GM03348 (cell line): ENCODE measurements around the gene CYP39A1.

ENCODE experiments used
- DNase-seq: peaks from one replicate; pipeline ENCODE4 v3.0.0; 2012; ENCODE audit warnings: low spot score

CYP39A1 gene, protein sequence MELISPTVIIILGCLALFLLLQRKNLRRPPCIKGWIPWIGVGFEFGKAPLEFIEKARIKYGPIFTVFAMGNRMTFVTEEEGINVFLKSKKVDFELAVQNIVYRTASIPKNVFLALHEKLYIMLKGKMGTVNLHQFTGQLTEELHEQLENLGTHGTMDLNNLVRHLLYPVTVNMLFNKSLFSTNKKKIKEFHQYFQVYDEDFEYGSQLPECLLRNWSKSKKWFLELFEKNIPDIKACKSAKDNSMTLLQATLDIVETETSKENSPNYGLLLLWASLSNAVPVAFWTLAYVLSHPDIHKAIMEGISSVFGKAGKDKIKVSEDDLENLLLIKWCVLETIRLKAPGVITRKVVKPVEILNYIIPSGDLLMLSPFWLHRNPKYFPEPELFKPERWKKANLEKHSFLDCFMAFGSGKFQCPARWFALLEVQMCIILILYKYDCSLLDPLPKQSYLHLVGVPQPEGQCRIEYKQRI

DNA sequence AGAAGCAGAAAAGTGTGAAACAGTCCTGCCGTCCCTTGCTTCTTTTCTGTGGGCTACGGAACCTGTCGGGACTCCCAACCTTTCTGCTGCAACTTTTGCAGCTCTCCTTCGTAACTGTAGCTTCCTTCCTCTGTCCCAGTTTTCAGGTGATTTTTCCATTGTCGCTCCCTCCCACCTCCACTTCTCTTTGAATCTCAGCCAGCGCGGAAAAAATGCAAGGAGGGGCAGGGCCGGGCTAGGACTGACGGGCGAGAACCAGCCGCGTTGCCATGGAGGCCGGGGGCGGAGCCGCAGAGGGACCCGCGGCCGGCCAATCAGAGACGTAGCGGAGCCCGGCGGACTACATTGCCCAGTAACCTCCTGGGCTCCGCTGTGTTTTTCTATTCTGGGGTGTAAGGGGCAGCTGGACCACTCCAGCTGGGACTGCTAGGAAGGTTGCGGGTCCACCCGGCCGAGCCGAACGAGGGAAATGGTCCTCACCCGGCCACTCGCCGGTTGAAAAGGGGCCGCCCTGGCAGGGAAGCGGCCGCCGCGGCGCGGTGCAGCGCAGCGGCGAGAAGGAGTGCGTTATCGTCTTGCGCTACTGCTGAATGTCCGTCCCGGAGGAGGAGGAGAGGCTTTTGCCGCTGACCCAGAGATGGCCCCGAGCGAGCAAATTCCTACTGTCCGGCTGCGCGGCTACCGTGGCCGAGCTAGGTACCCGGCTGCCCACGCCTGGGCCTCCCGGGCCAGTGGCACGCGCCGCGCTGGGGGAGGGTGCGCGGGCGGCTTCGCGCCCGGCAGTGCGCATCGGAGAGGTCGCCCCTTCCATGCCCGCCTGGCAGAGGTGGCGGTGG is at the start of gene CYP39A1, which contains the start of gene SLC25A27:
CYP39A1 (minus strand) TSS at position 216 of the 836 bp plus-strand sequence. CDS start 236 bp downstream, outside the sequence.
SLC25A27 (plus strand) TSS at position 373 of the 836 bp plus-strand sequence; CDS start at position 591, 218 bp downstream.
- DNase-seq, result peak; percentile 98

GRCh38 chr6:46699970-46700369 is 47.4 kb upstream of the CYP39A1 start:
- no peak for DNase-seq

- no peak for DNase-seq
Measured at GRCh38 chr6:46690911-46691451, 38.4 kb upstream of the CYP39A1 start.

DNA sequence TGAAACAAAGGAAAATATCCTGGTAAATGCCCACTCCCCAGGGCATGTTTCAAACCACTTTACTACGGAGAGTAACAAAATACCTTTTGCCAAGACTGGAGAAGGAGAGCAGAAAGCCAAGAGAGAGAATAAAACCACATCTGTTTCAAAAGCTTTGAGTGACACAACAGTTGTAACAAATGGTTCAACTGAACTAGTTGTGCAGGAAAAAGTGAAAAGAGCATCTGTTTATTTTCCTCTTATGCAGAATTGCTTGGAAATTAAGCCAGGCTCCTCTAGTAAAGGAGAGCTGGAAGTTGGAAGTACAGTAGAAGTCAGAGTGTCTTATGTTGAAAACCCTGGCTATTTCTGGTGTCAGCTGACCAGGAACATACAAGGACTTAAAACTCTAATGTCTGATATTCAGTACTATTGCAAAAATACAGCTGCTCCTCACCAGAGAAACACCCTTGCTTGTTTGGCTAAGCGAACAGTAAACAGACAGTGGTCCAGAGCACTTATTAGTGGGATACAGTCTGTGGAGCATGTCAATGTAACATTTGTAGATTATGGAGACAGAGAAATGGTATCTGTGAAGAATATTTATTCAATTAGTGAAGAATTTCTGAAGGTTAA is 37.6 kb upstream of the CYP39A1 start:
- no peak for DNase-seq

DNA sequence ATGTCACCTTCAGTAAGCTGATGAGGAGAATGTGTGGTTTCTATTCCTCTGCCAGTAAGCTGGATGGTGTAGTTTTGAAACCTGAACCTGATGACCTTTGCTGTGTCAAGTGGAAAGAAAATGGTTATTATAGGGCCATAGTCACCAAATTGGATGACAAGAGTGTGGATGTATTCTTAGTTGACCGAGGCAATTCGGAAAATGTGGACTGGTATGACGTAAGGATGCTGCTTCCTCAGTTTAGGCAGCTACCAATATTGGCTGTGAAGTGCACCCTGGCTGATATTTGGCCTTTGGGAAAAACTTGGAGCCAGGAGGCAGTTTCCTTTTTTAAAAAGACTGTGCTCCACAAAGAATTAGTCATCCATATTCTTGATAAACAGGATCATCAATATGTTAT is 37.0 kb upstream of the CYP39A1 start:
- no peak for DNase-seq

DNA sequence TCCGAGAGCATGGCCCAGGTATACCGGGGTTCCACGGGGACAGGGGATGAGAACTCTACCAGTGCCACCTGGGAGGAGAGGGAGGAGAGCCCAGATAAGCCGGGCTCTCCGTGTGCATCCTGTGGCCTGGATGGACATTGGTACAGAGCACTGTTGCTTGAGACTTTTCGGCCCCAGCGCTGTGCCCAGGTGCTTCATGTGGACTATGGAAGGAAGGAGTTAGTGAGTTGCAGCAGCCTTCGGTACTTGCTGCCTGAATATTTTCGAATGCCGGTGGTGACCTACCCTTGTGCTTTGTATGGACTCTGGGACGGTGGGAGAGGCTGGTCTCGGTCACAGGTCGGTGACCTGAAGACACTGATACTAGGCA is 36.3 kb upstream of the CYP39A1 start:
- DNase-seq, result no peak

DNA sequence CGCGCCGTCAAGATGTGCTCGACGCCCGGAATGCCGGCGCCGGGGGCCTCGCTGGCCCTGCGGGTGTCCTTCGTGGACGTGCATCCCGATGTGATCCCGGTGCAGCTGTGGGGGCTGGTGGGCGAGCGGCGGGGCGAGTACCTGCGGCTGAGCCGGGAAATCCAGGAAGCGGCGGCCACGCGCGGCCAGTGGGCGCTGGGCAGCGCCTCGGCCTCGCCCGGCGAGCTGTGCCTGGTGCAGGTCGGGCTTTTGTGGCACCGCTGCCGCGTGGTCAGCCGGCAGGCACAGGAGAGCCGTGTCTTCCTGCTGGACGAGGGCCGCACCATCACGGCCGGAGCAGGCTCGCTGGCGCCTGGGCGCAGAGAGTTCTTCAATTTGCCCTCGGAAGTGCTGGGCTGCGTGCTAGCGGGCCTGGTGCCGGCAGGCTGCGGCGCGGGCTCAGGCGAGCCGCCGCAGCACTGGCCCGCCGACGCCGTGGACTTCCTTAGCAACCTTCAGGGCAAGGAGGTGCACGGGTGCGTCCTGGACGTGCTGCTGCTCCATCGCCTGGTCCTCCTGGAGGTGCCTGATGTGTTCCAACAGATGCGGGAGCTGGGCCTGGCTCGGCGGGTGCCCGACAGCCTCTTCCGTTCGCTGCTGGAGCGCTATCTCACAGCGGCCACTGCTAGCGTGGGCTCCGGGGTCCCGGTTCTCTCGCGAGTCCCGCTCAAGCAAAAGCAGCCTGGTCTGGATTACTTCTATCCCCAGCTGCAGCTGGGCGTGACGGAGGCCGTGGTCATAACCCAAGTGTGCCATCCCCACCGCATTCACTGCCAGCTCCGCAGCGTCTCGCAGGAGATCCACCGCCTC is 35.7 kb upstream of the CYP39A1 start:
- DNase-seq, result no peak

DNA sequence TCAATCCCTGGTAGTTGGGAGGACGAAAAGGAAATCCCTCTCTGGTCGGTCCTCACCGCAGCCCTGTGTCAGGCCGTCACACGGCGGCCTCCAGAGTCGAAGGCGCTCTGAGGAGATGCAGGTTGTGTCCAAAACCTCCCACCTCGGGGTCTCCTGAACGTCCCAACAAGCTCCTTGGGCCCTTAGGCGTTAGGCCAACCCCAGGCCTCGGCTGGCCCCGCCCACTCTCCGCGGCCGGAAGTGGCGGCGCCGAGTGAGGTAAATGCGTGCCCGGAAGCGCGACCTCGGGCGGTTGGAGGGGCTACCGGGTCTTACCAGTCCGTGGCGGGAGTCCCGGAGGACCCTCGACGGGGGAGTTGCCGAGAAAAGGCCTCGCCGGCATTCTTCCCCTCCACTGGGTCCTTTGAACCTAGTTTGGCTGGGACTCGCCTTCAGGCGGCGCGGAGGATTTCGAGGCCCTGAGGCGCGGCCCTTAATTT is 35.0 kb upstream of the CYP39A1 start, which contains the start of gene TDRD6:
TDRD6 (plus strand) TSS at position 267 of the 479 bp plus-strand sequence. CDS start 244 bp downstream, outside the sequence.
- no peak for DNase-seq

GRCh38 chr6:46684771-46685170 is 32.2 kb upstream of the CYP39A1 start:
- DNase-seq, result peak; percentile 24

DNA sequence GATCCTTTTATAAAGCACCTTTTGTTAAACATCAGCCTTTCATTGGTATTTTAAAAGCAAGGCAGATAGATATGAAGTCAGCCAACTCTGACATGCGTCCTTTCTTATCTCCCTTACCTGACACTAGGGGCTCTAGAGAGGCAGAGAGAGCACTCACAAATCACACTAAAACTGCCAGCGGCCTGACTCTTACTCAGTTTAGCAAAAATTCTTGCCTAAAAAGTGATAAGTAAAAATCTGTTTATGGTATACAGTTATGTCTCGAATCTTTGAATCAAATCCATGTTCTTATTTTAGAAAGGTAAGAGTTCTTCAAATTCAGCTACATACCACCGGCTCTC is 24.7 kb upstream of the CYP39A1 start:
- no peak for DNase-seq

DNA sequence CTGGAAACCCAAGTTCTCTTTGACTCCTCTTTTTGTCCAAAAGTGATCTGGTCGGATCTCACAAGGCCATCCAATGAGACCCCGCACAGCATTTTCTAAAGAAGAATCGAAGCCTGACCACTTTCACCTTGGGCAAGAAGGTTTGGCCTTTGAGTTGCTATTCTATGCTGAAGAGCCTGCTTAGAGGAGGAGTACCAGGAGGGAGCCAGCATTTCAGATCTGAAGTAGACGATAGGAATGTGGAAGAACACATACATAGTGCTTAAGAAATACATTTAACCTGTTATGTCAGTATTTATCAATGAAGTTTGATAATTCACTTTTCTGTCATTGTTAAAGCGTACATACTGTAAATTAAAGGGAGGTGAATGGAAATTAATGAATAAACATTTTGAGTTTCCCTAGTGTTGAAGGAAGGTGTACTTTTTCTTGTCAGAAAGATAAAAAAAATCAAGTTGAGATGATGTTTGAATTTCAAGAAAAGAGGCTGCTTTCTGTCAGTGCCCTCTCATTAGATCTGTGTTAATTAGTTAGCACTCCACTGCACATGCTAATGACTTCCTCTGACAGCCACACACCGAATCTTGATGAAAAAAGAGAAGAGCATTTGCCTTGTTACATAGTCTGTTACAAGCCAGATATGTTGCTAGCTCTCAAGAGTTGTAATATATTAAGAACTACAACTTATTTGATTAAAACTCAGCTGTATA is 24.1 kb upstream of the CYP39A1 start:
- no peak for DNase-seq

DNA sequence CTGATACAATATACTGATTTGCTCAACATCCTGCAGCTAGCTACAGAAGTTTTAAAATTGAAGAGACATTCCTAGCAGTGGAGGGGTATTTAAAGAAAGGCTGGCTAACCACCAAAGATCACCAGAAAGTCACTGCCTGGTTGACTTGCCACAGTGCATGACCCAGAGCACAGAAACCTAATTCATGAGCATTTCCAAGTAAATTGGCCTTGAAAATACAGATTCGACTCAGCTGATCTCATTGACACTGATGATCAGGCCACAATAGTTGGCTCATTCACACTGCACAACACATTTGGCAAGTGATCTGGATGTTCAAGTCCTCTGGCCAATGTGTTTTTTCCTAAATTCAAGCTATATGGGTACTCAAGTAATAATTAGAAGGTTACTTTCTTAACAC is 21.8 kb upstream of the CYP39A1 start:
- DNase-seq, result no peak

GRCh38 chr6:46667377-46667776 is 14.8 kb upstream of the CYP39A1 start:
- no peak for DNase-seq

DNA sequence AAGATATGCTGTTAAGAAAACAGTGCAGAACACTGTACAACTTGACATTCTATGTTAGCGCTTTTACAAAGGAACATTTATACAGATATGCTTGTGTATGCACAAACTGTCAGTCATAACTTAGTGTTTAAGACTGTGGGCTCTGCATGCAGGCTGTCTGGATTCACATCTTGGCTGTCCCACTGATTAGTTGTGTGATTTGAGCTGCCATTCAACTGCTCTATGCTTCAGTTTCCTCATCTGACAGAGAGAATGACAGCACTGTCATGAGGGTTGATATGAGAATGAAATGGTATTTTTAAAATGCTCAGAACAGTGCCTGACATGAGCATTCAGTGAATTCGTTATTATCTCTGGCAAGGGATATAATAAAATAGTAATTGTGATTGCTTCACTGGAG is 8.9 kb upstream of the CYP39A1 start:
- no peak for DNase-seq

- no peak for DNase-seq
Measured at GRCh38 chr6:46657642-46658041, 5.0 kb upstream of the CYP39A1 start.

DNA sequence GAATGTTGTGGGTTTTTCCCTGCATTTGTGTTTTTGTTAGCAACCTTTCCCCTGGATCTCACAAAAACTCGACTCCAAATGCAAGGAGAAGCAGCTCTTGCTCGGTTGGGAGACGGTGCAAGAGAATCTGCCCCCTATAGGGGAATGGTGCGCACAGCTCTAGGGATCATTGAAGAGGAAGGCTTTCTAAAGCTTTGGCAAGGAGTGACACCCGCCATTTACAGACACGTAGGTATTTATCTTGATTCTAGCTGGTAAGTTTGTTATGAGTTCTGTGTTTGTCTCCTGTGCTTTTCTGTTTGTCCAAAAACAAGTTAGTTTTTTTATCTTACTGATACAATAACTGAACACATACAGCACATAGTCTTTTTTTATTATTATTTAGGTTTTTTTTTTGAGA is 3.2 kb upstream of the CYP39A1 start:
- DNase-seq, result peak; percentile 15

DNA sequence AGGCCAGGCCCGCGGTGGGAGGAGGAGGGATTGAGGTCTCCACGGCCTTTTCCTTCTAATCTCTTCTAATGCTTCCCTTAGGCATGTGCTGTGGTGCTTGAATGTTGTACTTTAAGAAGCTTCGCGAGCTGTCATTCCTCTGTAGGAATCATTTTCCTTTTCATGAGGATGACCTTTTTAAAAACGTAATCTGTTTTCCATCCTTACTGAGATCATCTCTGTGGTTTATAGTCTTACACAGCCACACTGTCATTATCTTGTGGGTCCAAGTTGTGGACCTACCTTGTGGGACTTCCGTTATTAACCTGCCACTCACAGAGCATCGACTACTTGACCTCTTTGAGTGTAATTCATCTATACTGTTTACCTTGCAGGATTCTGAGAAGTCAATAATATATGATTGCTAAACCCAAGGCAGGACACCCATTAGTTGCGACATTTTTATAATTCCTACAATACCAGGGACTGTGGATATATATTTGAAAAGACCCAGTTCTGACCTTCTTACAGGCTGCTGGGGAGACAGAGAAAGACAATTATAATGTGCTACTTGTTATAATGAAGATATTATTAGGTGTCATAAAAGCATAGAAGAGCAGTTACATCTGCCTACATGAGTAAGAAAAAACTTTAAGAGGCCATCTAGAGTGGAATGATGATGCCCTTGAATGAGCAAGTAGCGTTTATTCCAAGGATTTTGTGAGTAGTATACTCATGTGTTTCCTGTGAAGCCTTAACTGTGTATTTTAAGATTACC is 999 bp upstream of the CYP39A1 start:
- DNase-seq, result no peak

DNA sequence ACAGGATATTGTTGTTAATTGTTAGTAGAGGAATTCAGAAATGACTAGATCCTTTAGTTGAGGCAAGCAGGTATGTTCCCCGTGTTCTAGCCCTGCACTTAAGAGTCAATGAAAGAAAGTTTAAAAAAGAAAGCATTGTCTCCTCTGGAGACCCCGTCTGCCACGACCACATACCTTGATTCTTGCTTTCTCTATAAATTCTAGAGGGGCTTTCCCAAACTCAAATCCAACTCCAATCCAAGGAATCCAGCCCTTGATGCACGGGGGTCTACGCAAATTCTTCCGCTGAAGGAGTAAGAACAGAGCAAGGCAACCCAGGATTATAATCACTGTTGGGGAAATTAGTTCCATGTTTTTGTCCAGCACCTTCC is 401 bp downstream of the CYP39A1 start:
- no peak for DNase-seq

- no peak for DNase-seq
Measured at GRCh38 chr6:46651816-46652215, 802 bp downstream of the CYP39A1 start.

- no peak for DNase-seq
Measured at GRCh38 chr6:46651006-46651405, 1.6 kb downstream of the CYP39A1 start.
